ENCODE results near the gene ALKBH1.

DNA sequence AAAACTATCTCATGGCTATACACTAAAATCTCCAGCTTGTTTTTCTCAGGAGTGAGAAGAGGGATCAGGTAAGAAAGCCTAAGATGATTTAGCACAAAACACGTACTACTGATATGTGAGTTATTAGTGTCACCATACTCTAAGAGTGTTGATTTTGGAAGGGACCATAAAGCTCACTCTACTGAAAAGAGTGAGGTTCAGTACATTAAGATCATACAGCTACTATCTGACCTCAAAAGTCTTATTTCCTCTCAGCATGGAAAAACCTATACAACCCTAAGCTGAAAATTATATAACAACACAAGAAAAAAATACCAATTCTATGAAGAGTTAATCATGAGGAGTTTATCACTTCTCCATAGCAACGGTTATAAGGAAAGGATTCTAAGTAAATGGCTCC, 33.6 kb upstream of the ALKBH1 start:
- TF ChIP-seq POLR2AphosphoS5 (IDR thresholded peaks at IDR 0.05) (no peak), POLR2A (IDR thresholded peaks at IDR 0.05) (no peak)
